ENCODE measurements around the gene HIVEP3. TPM values are rescaled to one million over a fixed set of nuclear protein-coding genes. Genes with fewer than 3 reads are reported as not detected.
A peak's percentile ranks its signal among the peaks of the same experiment; 100 is the strongest.

Gene HIVEP3
- total RNA-seq, 1 donor from 2014 or later, result 3.6 TPM

DNA sequence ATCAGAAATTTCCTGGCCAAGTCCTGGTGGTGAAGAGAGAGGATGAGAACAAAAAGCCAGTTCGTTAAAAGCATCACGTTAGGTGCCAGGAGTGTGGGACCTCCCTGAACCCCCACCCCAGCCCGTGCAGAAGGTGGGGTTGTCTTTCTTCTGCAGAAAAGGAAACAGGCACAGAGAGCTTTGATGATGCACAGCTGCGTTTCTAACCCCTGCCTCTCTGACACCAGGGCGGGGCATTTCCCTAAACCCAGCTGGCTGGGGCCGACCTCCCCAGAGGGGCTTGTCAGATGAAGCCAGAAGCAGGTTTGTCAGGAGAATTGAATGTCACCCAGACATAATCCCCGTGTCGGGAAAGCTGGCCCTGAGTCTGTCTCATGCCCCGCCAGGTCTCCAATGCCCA, 244.9 kb downstream of the HIVEP3 start:
- H3K36me3 Mint-ChIP-seq (ENCODE audit: low read depth), result no peaks in the 10 kb centered on the region
- no peak overlapping the region for H3K4me3 Mint-ChIP-seq (ENCODE audit: unreplicated experiment)
- no peaks in the 10 kb centered on the region for H3K9me3 Mint-ChIP-seq (ENCODE audit: low read depth)
- DNase-seq (ENCODE audit: low spot score), result no peak
- TF ChIP-seq, protein P1, sequence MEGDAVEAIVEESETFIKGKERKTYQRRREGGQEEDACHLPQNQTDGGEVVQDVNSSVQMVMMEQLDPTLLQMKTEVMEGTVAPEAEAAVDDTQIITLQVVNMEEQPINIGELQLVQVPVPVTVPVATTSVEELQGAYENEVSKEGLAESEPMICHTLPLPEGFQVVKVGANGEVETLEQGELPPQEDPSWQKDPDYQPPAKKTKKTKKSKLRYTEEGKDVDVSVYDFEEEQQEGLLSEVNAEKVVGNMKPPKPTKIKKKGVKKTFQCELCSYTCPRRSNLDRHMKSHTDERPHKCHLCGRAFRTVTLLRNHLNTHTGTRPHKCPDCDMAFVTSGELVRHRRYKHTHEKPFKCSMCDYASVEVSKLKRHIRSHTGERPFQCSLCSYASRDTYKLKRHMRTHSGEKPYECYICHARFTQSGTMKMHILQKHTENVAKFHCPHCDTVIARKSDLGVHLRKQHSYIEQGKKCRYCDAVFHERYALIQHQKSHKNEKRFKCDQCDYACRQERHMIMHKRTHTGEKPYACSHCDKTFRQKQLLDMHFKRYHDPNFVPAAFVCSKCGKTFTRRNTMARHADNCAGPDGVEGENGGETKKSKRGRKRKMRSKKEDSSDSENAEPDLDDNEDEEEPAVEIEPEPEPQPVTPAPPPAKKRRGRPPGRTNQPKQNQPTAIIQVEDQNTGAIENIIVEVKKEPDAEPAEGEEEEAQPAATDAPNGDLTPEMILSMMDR (IDR thresholded peaks at IDR 0.05), result no peak
- H3K4me1 Mint-ChIP-seq (ENCODE audit: low read depth), result peaks cover 66% of the 10 kb centered on the region
- H3K27ac Mint-ChIP-seq (ENCODE audit: unreplicated experiment), result no peak overlapping the region
- H3K27me3 Mint-ChIP-seq (ENCODE audit: low read depth), result no peaks in the 10 kb centered on the region

DNA sequence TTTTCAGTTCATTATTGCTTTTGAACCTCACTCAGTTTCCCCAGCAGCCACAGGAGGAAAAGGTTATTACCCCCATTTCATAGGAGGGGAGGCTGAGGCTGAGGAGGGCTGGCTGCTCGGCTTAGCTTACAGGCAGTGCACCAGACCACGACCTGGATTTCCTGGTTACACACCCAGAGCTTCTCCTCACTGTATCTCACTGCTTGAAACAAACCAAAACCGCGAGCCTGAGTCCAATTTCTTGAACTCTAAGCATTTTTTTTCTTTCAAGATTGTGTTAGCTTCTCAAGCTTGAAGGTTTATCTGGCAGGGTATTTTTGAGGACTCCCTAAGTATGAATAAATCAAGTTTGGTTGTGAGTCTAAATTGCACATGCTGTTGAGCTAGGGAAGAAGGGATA, 245.3 kb downstream of the HIVEP3 start:
- Mint-ChIP-seq H3K4me1 (ENCODE audit: low read depth) (peaks cover 62% of the 10 kb centered on the region), H3K4me3 (ENCODE audit: unreplicated experiment) (no peak overlapping the region), H3K27me3 (ENCODE audit: low read depth) (no peaks in the 10 kb centered on the region), H3K9me3 (ENCODE audit: low read depth) (no peaks in the 10 kb centered on the region), H3K27ac (ENCODE audit: unreplicated experiment) (peak overlapping the region; percentile 91), H3K36me3 (ENCODE audit: low read depth) (no peaks in the 10 kb centered on the region)
- TF ChIP-seq, protein P1 (IDR thresholded peaks at IDR 0.05), result no peak
- no peak for DNase-seq (ENCODE audit: low spot score)

DNA sequence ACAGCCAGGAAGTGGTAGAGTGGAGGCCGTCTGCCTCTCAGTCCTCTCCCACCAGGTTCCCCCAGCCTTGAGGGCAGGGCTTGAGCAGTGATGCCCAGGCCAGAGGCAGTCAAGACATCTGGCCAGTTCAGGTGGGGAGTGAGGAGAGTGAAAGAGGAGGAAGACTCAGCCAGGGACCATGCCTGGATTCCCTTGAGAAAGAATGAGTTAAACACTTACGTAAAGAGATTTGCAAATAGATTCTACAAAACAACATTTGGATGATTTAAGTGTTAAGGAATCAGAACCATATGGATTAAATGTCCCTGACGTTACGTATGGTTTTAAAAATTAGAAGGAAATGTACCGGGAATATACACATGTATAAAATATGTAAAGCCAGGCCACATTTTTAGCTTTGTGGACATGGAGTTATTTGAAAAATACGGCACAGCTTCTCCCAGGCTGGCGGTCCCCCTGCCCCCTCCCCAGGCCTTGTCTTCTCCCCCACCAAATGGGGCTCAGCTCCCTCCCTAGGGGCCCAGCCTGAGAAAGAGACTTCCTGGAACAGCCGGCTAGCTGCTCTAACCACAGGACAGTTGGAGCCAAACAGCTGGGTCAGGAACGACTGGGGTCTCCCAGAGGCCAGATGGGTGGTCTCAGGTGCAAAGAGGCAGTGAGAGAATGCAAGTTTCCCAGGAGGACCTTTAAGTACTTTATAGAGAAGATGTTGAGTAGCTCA, 245.9 kb downstream of the HIVEP3 start:
- DNase-seq (ENCODE audit: low spot score), result no peak
- Mint-ChIP-seq H3K4me1 (ENCODE audit: low read depth) (peaks cover 60% of the 10 kb centered on the region), H3K4me3 (ENCODE audit: unreplicated experiment) (no peak overlapping the region), H3K9me3 (ENCODE audit: low read depth) (no peaks in the 10 kb centered on the region), H3K27me3 (ENCODE audit: low read depth) (no peaks in the 10 kb centered on the region), H3K27ac (ENCODE audit: unreplicated experiment) (peak overlapping the region; percentile 91), H3K36me3 (ENCODE audit: low read depth) (no peaks in the 10 kb centered on the region)
- TF ChIP-seq, protein P1 (IDR thresholded peaks at IDR 0.05), result no peak

DNA sequence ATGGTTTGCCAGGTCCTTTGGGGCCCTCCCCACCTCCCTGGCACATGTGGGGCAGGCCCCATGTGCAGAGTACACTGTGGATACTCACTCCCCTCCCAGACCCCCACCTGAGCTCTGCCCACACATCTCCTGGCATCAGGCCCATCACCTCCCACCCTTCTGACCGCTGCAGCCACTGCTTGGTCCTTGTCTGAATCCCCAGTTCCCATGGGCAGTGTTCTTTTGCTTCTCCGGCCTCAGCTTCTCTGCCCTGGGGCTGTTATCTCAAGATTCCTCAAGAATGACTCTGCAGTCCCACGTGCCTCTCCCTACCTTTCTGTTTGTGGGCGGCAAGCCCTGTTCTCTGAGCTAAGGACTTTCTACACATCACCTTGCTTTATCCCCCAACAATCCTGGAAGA, 246.5 kb downstream of the HIVEP3 start:
- no peak for DNase-seq (ENCODE audit: low spot score)
- TF ChIP-seq, protein P1 (IDR thresholded peaks at IDR 0.05), result no peak
- Mint-ChIP-seq H3K4me1 (ENCODE audit: low read depth) (peaks cover 56% of the 10 kb centered on the region), H3K4me3 (ENCODE audit: unreplicated experiment) (no peak overlapping the region), H3K27ac (ENCODE audit: unreplicated experiment) (peak overlapping the region; percentile 91), H3K27me3 (ENCODE audit: low read depth) (no peaks in the 10 kb centered on the region), H3K36me3 (ENCODE audit: low read depth) (no peaks in the 10 kb centered on the region), H3K9me3 (ENCODE audit: low read depth) (no peaks in the 10 kb centered on the region)

DNA sequence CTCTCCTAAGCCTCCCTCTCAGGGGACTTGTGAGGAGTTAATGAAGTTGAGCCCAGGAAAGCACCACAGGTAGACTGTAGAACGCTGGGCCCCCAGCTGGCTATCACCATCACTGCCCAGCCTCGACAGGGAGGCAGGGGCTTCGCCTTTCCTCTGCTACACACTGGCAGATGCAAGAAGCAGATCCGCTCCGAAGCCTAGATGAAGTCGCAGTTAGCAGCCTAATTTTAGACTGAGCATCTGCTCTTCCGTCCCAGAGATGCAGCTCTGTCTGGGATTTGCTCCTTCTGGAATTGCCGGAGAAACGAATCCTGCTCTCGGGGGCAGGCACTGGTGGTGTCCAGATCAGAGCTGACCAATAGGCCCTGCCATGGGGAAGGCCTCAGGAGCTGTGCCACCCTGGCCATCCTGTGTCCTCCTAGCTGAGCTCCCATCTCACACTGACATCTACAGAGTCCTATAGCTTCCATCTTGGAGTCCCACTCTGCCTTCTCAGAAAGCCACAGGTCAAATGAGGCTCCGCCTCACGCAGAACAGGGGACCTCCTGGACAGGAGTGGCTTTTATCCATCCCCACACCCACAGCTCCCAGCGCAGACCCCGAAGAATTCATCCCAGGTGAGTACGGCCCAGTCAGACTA, 247.5 kb downstream of the HIVEP3 start:
- Mint-ChIP-seq H3K36me3 (ENCODE audit: low read depth) (no peaks in the 10 kb centered on the region), H3K4me3 (ENCODE audit: unreplicated experiment) (no peak overlapping the region), H3K27ac (ENCODE audit: unreplicated experiment) (peak overlapping the region; percentile 91), H3K4me1 (ENCODE audit: low read depth) (peaks cover 65% of the 10 kb centered on the region), H3K9me3 (ENCODE audit: low read depth) (no peaks in the 10 kb centered on the region), H3K27me3 (ENCODE audit: low read depth) (no peaks in the 10 kb centered on the region)
- TF ChIP-seq, protein P1 (IDR thresholded peaks at IDR 0.05), result no peak
- DNase-seq (ENCODE audit: low spot score), result no peak

Measured in chondrocyte (in vitro differentiated cells).